Gastroesophageal sphincter (tissue), 3 donors: ENCODE results near the gene SERINC4.

Source experiments
- POLR2A ChIP-seq, 2 donors: fragments of 450-650 bp; IDR thresholded peaks; one replicate each; pipeline ENCODE4 v1.6.1; 2017; ENCODE audit warnings: antibody characterized with exemption in 2 of 2, mild to moderate bottlenecking in 2 of 2, moderate library complexity in 1 of 2
- POLR2AphosphoS5 ChIP-seq: sonication (generic); formaldehyde crosslinking; IDR thresholded peaks from one replicate; pipeline ENCODE4 v1.6.1; 2017; ENCODE audit warnings: antibody characterized with exemption
- TF ChIP-seq, protein P1 (sequence below), 4 experiments: fragments of 200-600 bp in 2 of 4; fragments of 450-650 bp in 2 of 4; sonication (generic) in 1 of 4; IDR thresholded peaks; one replicate each; pipeline ENCODE4 v1.5.1; 2017 to 2019; ENCODE audit warnings: antibody characterized with exemption in 4 of 4, mild to moderate bottlenecking in 2 of 4, moderate library complexity in 2 of 4

DNA sequence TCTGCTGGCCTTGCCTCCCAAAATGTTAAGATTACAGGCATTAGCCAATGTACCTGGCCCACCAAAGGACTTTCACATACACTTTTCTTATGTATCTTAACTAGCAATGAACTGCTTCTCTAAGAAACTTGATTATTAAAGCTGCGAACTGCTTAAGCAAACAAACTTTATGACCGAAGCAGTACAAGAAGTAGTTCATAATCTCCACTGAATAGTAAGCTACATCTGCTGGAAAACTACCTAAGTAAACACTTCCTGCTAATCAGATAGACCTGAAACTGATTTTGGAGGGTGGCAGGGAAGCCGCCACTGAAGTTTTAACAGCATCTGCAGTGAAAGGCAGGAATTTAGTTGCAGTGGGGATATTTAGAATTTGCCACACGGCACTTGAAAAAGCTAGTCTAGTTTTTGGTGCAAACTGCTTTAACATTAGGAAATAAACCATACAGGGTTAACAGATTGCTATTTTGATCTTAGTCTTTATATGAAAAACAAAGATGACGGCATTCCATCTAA, 8.5 kb upstream of the SERINC4 start:
- TF ChIP-seq POLR2A (IDR thresholded peaks at IDR 0.05), result no peak
- TF ChIP-seq, protein P1, sequence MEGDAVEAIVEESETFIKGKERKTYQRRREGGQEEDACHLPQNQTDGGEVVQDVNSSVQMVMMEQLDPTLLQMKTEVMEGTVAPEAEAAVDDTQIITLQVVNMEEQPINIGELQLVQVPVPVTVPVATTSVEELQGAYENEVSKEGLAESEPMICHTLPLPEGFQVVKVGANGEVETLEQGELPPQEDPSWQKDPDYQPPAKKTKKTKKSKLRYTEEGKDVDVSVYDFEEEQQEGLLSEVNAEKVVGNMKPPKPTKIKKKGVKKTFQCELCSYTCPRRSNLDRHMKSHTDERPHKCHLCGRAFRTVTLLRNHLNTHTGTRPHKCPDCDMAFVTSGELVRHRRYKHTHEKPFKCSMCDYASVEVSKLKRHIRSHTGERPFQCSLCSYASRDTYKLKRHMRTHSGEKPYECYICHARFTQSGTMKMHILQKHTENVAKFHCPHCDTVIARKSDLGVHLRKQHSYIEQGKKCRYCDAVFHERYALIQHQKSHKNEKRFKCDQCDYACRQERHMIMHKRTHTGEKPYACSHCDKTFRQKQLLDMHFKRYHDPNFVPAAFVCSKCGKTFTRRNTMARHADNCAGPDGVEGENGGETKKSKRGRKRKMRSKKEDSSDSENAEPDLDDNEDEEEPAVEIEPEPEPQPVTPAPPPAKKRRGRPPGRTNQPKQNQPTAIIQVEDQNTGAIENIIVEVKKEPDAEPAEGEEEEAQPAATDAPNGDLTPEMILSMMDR (IDR thresholded peaks at IDR 0.05), result no peak
- TF ChIP-seq POLR2AphosphoS5, result no peak
